SK-N-SH (cell line): ENCODE data around the gene HIPK3.

ENCODE experiments used
- CTCF ChIP-seq: fragments of 200-600 bp; sonication (generic); IDR thresholded peaks from 2 replicates; pipeline ENCODE4 v1.6.1; 2017; ENCODE audit warnings: antibody characterized with exemption, mild to moderate bottlenecking, moderate library complexity
- EP300 ChIP-seq, 2 experiments: IDR thresholded peaks; 2 replicates each; pipeline versions ENCODE4 v1.4.0 to v1.6.1; 2012; ENCODE audit warnings: borderline replicate concordance in 1 of 2, low read depth in 1 of 2, low read length in 1 of 2
- IRF3 ChIP-seq: fragments of 150-350 bp; IDR thresholded peaks from 2 replicates; pipeline ENCODE4 v1.6.1; 2016; ENCODE audit warnings: mild to moderate bottlenecking, low read depth, low read length
- JUND ChIP-seq: IDR thresholded peaks from 2 replicates; pipeline ENCODE4 v1.4.0; 2012
- MAX ChIP-seq: IDR thresholded peaks from 2 replicates; pipeline ENCODE4 v1.4.0; 2012; ENCODE audit warnings: low read depth
- POLR2AphosphoS5 ChIP-seq: IDR thresholded peaks from 2 replicates; pipeline ENCODE4 v1.6.1; 2012; ENCODE audit warnings: low read depth, low read length
- REST ChIP-seq: IDR thresholded peaks from 2 replicates; pipeline ENCODE4 v1.6.1; 2012; ENCODE audit warnings: mild to moderate bottlenecking, low read depth, low read length, moderate library complexity
- RFX5 ChIP-seq: IDR thresholded peaks from 2 replicates; pipeline ENCODE4 v1.6.1; 2012; ENCODE audit warnings: mild to moderate bottlenecking, improper control_type of control experiment, low read length
- TAF1 ChIP-seq: IDR thresholded peaks from 2 replicates; pipeline ENCODE4 v1.6.1; 2012; ENCODE audit warnings: low read depth, mild to moderate bottlenecking, low read length, moderate library complexity, borderline replicate concordance
- USF2 ChIP-seq: fragments of 150-350 bp; IDR thresholded peaks from 2 replicates; pipeline ENCODE4 v1.6.1; 2017; ENCODE audit warnings: antibody characterized with exemption, low read length, low read depth, borderline replicate concordance
- YY1 ChIP-seq: IDR thresholded peaks from 2 replicates; pipeline ENCODE4 v1.4.0; 2012; ENCODE audit warnings: low read depth, mild to moderate bottlenecking

GRCh38 chr11:33207408-33207985, 49.7 kb upstream of the HIPK3 start:
- no peak for TF ChIP-seq CTCF
- TF ChIP-seq EP300 (IDR thresholded peaks at IDR 0.05; ENCODE audit: borderline replicate concordance in 1 of 2, low read depth in 1 of 2, low read length in 1 of 2), result no peak
- TF ChIP-seq MAX, result no peak
- no peak for TF ChIP-seq POLR2AphosphoS5
- no peak for TF ChIP-seq JUND
- TF ChIP-seq USF2, result no peak
- no peak for TF ChIP-seq REST
- TF ChIP-seq IRF3, result no peak
- TF ChIP-seq YY1, result no peak
- no peak for TF ChIP-seq RFX5
- TF ChIP-seq TAF1, result no peak
